ENCODE data around the gene TK2.

The TK2 gene

DNA sequence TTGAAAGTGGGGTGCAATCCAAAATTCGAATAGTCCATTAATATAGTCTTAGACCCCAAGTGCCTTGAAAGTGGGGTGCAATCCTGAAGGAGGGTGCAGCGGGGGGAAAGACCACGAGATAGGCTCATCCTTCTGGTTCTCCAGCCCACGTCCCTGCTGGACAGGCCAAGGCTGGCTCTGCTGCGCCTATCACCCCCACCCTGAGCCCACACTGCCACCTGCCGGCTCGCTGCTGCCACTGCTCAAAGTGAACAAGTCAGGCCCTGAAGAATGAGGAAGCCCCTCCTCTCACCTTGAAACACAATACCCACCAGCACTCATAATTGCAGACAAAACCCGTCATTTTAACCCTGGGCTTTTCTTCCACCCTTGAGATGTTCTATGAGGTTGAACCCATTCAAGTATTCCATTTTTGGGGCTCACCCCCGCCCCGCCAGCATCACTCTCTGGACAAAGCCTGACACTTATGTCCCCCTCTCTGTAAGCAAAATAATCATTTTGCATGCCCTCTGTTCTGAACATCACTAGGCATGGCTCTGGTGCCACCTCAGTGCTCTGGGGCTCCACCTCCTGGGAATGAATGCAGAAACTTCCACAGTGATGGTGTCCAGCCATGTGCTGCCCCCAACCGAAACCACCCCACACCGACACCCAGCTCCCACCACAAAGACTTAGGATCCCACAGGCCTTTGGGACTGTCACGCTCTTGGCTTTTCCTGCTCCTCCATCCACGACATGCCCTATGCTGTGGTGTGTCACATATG lies 66.1 kb downstream of the TK2 start:
- in situ Hi-C loops (cut with MboI; ENCODE audit: low sequenced_read_pairs, unreplicated experiment) = no loop called here
- TF ChIP-seq CTCF (IDR thresholded peaks at IDR 0.05; ENCODE audit: borderline replicate concordance, control extremely low read depth, extremely low read depth, insufficient read depth, missing control alignments) = peak; percentile 95
- DNase-seq (ENCODE audit: low spot score) = peak; percentile 87

GRCh38 chr16:66481943-66482390 lies 68.0 kb downstream of the TK2 start:
- DNase-seq (ENCODE audit: low spot score) = no peak
- in situ Hi-C loops (cut with MboI; ENCODE audit: low sequenced_read_pairs, unreplicated experiment) = no loop called here
- TF ChIP-seq CTCF (IDR thresholded peaks at IDR 0.05; ENCODE audit: borderline replicate concordance, control extremely low read depth, extremely low read depth, insufficient read depth, missing control alignments) = no peak

DNA sequence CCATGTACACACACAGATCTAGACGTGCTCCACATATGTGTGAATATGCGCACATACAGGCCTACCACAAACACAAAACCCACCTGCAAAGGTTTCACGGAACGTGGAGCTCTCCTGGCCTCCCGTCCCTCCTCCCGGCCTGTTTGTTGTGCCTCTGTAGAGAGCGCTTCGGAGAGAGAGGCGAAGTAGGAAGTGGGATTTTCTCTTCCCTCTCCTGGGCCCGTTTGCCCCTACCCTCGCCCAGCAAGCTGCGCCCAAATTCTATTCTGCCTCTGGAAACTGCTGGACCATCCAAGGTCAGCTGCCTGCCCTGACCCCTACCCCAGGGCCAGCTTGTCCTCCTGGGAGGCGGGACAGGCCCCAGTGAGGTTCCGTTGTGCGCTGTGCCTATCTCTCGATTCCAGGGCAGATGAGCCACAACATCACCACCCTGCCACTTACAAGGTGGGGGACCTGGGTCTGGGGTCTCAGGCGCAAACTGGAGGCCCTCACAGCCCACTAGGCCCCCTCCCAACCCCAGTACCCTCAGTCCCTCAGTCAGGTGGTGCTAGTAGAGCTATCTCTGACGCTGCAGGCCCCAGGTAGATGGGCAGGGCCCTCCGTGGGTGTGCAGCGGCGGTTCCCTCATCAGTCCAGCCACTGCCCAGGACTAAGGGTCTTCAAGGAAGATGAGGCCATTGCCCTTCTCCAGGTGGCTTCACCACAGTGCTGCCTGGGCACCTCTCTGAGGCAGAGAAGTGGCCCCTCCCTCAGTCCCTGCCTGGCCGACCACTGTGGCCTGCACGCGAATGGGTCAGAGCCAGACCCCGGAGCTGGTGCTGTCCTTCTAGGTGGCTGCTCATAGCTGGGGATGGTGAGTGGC lies 68.6 kb downstream of the TK2 start:
- DNase-seq (ENCODE audit: low spot score) = no peak
- in situ Hi-C loops (cut with MboI; ENCODE audit: low sequenced_read_pairs, unreplicated experiment) = no loop called here
- TF ChIP-seq CTCF (IDR thresholded peaks at IDR 0.05; ENCODE audit: borderline replicate concordance, control extremely low read depth, extremely low read depth, insufficient read depth, missing control alignments) = no peak

GRCh38 chr16:66480265-66481080 lies 69.4 kb downstream of the TK2 start:
- TF ChIP-seq CTCF (IDR thresholded peaks at IDR 0.05; ENCODE audit: borderline replicate concordance, control extremely low read depth, extremely low read depth, insufficient read depth, missing control alignments) = no peak
- DNase-seq (ENCODE audit: low spot score) = no peak
- in situ Hi-C loops (cut with MboI; ENCODE audit: low sequenced_read_pairs, unreplicated experiment) = no loop called here

DNA sequence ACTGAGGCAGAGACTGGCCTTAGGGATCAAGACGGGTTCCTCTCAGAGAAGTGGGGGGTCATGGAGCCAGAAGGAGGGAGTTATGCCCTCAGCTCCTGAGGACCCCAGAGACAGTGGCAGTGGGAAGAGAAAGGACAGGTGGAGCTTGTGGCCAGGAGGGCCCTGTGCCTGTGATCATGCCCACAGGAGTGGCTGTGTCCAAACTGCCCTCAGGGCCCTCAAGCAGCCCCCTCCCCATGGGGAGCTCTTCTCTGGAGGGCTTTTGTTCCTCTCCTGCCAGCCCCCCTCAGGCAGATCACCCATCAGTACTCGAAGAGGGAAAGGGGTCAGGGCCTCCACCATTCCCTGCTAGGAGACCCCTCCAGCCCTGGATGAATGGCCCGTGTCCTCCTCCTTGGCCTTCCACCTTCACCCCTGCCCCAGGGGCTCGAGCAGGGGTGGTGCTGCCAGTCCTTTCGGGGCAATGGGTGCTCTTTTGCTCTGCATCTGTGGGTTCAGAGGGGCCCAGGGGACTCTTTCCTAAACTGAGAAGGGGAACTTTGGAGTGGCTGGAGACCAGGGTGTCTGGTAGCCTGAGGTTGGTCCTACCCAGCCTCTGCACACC lies 70.2 kb downstream of the TK2 start:
- no peak for TF ChIP-seq CTCF (IDR thresholded peaks at IDR 0.05; ENCODE audit: borderline replicate concordance, control extremely low read depth, extremely low read depth, insufficient read depth, missing control alignments)
- DNase-seq (ENCODE audit: low spot score) = no peak
- in situ Hi-C loops (cut with MboI; ENCODE audit: low sequenced_read_pairs, unreplicated experiment) = no loop called here
